ENCODE measurements around the gene JUN. TPM values are rescaled to one million over a fixed set of nuclear protein-coding genes. Genes with fewer than 3 reads are reported as not detected.

Gene JUN
- total RNA-seq (100 to 1,000 TPM; 101 to 275 TPM), polyA plus RNA-seq (100 to 1,000 TPM in 1 of 2 donors, 10 to 100 TPM in 1; 31.3 to 114 TPM)
- long read RNA-seq, donor 1, transcript JUN-201 (1 exons, 3,540 nt) = major isoform, 4,040 of 4,053 reads
- long read RNA-seq, donor 1, partial matches to known transcripts = 0 of 4,053 reads
- long read RNA-seq, donor 1, other reads (novel, unspliced or antisense) = 13 of 4,053 reads
- long read RNA-seq, donor 2, transcript JUN-201 (1 exons, 3,540 nt) = major isoform, 73 of 73 reads
- long read RNA-seq, donor 2, partial matches to known transcripts = 0 of 73 reads
- long read RNA-seq, donor 2, other reads (novel, unspliced or antisense) = 0 of 73 reads

DNA sequence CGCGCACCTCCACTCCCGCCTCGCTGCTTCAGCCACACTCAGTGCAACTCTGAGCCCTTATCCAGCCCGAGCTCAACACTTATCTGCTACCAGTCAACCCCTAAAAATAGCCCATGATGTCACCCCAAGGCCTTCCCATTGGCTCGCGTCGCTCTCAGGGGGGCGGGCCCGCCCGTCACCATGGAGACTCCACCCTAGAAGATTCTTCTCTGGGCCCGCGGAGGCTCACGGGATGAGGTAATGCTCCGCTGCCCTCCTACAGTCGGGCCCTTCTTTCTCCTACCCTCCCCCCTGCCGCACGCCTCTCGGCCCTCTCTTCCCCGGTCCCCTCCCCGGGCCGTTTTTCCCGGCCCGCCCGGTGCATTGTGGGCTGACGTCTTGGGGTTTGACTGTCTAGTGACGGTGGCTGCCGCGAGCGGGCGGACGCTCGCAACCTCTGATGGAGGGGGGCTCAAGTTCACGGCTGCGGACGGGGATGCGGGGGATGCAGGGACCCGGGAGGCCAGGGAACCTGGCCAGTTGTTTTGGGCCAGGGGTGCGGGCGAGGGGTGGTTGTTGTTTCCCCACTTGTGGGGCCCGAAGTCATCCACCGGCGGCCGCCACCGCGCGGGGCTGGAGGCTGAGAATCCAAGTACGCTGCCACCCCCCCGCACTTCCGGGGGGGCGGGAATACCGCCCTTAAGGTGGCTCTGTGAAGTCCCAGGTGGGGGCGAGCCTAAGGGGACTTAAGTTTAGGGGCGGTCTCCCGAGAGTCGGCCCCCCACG lies at the start of gene JUN:
TSS of gene JUN (minus strand) at position 55 of the 765 bp plus-strand sequence. CDS start 977 bp downstream, outside the sequence.
- intact Hi-C loops (cut with DNase I) = loop anchor here (1.0 to 10.0 kb wide), 10 partner anchors 29 to 915 kb away; partner anchors contain the start of gene FGGY (in 1 of the 2)
- peak within 1 kb of the TSS; percentile 93 to 94 for H3K4me3 ChIP-seq (ENCODE audit: low read length in 2 of 2)
- WGBS, 2 donors = 1% methylated on average over 54 to 57 of the region's 57 CpGs
- no peaks in the 10 kb centered on the region for H3K27me3 ChIP-seq (ENCODE audit: control insufficient read depth in 1 of 2, insufficient read depth in 2 of 2, low read length in 1 of 2)
- ATAC-seq (ENCODE audit: low FRiP score) = peak; percentile 92
- H3K4me1 ChIP-seq (ENCODE audit: control insufficient read depth in 1 of 2, insufficient read depth in 2 of 2, low read length in 2 of 2) = no peaks in the 10 kb centered on the region
- peak within 1 kb of the TSS; percentile 91 to 100 for H3K27ac ChIP-seq (ENCODE audit: low read depth in 1 of 2, low read length in 2 of 2)
- peak; percentile 100 for DNase-seq
- no peaks in the 10 kb centered on the region for H3K9me3 ChIP-seq (ENCODE audit: control insufficient read depth, low read length)
- H3K36me3 ChIP-seq (ENCODE audit: control insufficient read depth in 1 of 2, insufficient read depth in 2 of 2, low read length in 1 of 2) = no peaks in the 10 kb centered on the region

DNA sequence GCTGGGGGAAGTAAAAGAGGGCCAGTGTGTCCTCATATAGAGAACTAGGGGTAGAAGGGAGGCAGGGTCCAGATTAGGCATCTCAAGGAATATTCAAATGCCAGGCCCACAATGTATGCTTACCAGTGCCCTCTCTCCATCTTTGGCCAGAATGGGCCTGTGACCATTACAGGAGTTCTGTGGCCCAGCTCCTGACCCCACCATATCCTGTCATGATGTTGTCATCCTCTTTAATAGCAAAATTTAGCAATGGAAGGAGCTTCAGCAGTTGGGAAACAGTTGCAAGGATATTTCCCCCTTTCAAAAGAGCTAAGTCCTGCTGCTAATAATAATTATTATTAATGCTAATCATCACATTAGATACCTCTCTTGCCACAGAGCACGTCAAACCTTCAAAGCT lies 49.3 kb upstream of the JUN start:
- H3K27ac ChIP-seq (ENCODE audit: low read depth in 1 of 2, low read length in 2 of 2) = no peak overlapping the region
- DNase-seq = no peak
- no peaks in the 10 kb centered on the region for H3K9me3 ChIP-seq (ENCODE audit: control insufficient read depth, low read length)
- ATAC-seq (ENCODE audit: low FRiP score) = no peak
- intact Hi-C loops (cut with DNase I) = no loop called here
- H3K36me3 ChIP-seq (ENCODE audit: control insufficient read depth in 1 of 2, insufficient read depth in 2 of 2, low read length in 1 of 2) = no peaks in the 10 kb centered on the region
- no peak overlapping the region for H3K4me3 ChIP-seq (ENCODE audit: low read length in 2 of 2)
- 97 to 100% methylated on average over 1 of the region's 1 CpG for WGBS, 2 donors
- H3K27me3 ChIP-seq (ENCODE audit: control insufficient read depth in 1 of 2, insufficient read depth in 2 of 2, low read length in 1 of 2) = no peaks in the 10 kb centered on the region
- H3K4me1 ChIP-seq (ENCODE audit: control insufficient read depth in 1 of 2, insufficient read depth in 2 of 2, low read length in 2 of 2) = no peaks in the 10 kb centered on the region

DNA sequence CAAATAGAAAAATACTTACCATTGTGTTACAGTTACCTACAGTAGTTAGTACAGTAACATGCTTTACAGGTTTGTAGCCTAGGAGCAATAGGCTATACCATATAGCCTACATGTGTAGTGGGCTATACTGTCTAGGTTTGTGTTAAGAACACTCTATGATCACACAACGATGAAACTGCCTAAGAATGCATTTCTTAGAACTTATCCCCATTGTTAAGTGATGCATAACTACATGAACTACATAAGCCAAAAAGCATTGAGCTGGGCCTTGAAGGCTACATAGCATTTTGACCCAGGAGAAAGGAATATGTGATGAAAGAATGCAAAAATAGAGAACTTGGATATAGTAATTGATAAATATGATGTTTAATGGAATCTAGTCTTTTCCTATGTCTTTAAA lies 46.4 kb upstream of the JUN start:
- Histone ChIP-seq H3K4me3 (ENCODE audit: low read length in 2 of 2) (no peak overlapping the region), H3K27me3 (ENCODE audit: control insufficient read depth in 1 of 2, insufficient read depth in 2 of 2, low read length in 1 of 2) (no peaks in the 10 kb centered on the region), H3K9me3 (ENCODE audit: control insufficient read depth, low read length) (no peaks in the 10 kb centered on the region), H3K4me1 (ENCODE audit: control insufficient read depth in 1 of 2, insufficient read depth in 2 of 2, low read length in 2 of 2) (no peaks in the 10 kb centered on the region), H3K36me3 (ENCODE audit: control insufficient read depth in 1 of 2, insufficient read depth in 2 of 2, low read length in 1 of 2) (no peaks in the 10 kb centered on the region), H3K27ac (ENCODE audit: low read depth in 1 of 2, low read length in 2 of 2) (no peak overlapping the region)
- ATAC-seq (ENCODE audit: low FRiP score) (no peak), DNase-seq (no peak)
- intact Hi-C loops (cut with DNase I) = no loop called here
- WGBS, 2 donors = 74 to 81% methylated on average over 1 of the region's 1 CpG

DNA sequence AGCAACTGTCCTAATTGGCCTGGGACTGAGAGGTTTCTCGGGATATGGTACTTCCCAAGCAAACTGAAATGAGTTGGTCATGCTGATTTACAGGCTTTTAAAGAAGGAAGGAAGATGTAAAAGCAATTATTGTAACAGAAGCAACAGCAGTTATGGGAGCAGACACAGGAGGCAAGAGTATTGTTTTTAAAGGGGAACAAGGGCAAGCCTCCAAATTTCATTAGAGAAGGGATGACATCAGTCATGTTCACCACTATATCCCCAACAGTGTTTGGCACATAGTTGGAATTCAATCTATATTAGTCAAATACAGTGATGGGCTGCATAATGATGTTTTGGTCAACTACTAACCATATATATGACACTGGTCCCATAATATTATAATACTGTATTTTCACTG lies 46.0 kb upstream of the JUN start:
- Histone ChIP-seq H3K9me3 (ENCODE audit: control insufficient read depth, low read length) (no peaks in the 10 kb centered on the region), H3K4me1 (ENCODE audit: control insufficient read depth in 1 of 2, insufficient read depth in 2 of 2, low read length in 2 of 2) (no peaks in the 10 kb centered on the region), H3K27me3 (ENCODE audit: control insufficient read depth in 1 of 2, insufficient read depth in 2 of 2, low read length in 1 of 2) (no peaks in the 10 kb centered on the region), H3K27ac (ENCODE audit: low read depth in 1 of 2, low read length in 2 of 2) (no peak overlapping the region), H3K4me3 (ENCODE audit: low read length in 2 of 2) (no peak overlapping the region), H3K36me3 (ENCODE audit: control insufficient read depth in 1 of 2, insufficient read depth in 2 of 2, low read length in 1 of 2) (no peaks in the 10 kb centered on the region)
- ATAC-seq (ENCODE audit: low FRiP score) (no peak), DNase-seq (no peak)
- intact Hi-C loops (cut with DNase I) = no loop called here
- 93 to 96% methylated on average over 1 of the region's 1 CpG for WGBS, 2 donors

DNA sequence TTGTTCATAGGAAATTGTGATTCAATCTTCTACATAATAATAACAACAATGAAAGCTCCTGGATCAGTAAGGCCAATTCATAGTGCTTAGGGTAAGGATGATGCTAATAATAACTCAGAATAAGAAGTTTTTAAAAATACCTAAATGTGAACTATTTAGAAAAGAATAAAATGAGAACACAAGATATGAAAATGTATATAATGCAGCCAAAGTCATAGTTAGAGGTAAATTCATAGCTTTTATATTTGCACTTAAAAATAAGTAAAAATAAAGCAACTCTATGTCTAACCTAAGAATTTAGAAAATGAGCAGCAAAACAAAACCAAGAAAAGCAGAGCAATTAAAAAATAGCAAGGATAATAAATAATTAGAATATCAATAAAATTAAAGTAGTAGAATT lies 43.5 kb upstream of the JUN start:
- Histone ChIP-seq H3K27me3 (ENCODE audit: control insufficient read depth in 1 of 2, insufficient read depth in 2 of 2, low read length in 1 of 2) (no peaks in the 10 kb centered on the region), H3K27ac (ENCODE audit: low read depth in 1 of 2, low read length in 2 of 2) (no peak overlapping the region), H3K4me1 (ENCODE audit: control insufficient read depth in 1 of 2, insufficient read depth in 2 of 2, low read length in 2 of 2) (no peaks in the 10 kb centered on the region), H3K36me3 (ENCODE audit: control insufficient read depth in 1 of 2, insufficient read depth in 2 of 2, low read length in 1 of 2) (no peaks in the 10 kb centered on the region), H3K9me3 (ENCODE audit: control insufficient read depth, low read length) (no peaks in the 10 kb centered on the region), H3K4me3 (ENCODE audit: low read length in 2 of 2) (no peak overlapping the region)
- no peak for DNase-seq
- no peak for ATAC-seq (ENCODE audit: low FRiP score)
- intact Hi-C loops (cut with DNase I) = no loop called here

DNA sequence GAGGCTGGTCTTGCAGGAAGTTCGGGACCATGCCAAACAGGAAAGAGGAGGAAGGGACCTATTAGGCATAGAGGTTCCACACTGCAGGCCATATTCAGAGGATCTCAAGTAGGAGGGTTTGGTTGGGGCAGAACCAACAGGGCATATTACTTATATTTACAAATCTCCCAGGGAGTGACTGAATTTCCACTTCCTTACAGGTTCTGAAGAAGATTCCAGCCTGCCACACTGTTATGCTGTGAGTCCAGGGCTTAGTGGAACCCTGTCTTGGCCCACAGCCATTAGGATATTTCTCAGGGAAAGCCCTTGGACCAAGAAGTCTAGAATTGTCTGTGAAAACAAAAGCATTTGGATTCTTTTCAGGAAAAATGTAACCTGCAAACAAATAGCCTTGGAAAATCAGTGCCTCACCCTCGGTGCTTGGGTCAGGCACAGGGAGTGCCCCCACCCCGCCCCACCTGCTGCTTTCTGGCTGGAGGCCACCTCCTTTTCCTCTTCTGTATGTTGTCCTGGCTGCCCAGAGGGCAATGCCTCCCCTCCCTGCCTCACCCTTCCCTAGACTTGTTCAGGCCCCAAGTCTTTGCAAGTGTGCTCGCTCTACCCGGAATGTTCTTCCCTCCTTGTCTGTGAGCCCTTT lies 41.0 kb upstream of the JUN start:
- H3K27me3 ChIP-seq (ENCODE audit: control insufficient read depth in 1 of 2, insufficient read depth in 2 of 2, low read length in 1 of 2) = no peaks in the 10 kb centered on the region
- 59 to 61% methylated on average over 5 of the region's 5 CpGs for WGBS, 2 donors
- H3K9me3 ChIP-seq (ENCODE audit: control insufficient read depth, low read length) = no peaks in the 10 kb centered on the region
- intact Hi-C loops (cut with DNase I) = no loop called here
- no peak for DNase-seq
- H3K36me3 ChIP-seq (ENCODE audit: control insufficient read depth in 1 of 2, insufficient read depth in 2 of 2, low read length in 1 of 2) = no peaks in the 10 kb centered on the region
- no peak overlapping the region for H3K4me3 ChIP-seq (ENCODE audit: low read length in 2 of 2)
- no peaks in the 10 kb centered on the region for H3K4me1 ChIP-seq (ENCODE audit: control insufficient read depth in 1 of 2, insufficient read depth in 2 of 2, low read length in 2 of 2)
- H3K27ac ChIP-seq (ENCODE audit: low read depth in 1 of 2, low read length in 2 of 2) = no peak overlapping the region
- no peak for ATAC-seq (ENCODE audit: low FRiP score)

DNA sequence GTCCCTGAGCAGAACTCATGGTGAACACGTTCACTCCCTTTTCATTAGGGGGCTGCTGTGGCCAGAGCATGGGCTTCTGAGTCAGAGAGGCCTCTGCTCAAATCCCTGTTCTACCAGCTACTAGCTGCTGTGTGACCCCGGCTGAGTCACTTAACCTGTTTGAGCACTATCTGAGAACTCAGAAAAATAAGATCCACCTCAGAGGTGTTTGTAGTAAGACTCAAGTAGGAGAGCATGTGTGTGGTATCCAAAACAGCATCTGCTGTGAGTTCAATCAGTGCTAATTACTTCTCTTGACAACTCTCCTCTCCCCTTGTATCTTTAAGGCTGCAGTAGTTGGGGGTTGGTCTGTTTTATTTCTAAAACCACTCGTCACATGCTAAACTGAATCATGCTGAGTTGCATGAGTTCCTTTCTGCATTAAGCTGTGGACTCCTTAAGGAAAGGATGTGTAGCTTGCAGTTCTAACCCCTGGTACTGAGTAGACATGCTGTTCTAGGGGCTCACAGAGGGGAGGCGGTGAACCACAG lies 39.7 kb upstream of the JUN start:
- H3K4me1 ChIP-seq (ENCODE audit: control insufficient read depth in 1 of 2, insufficient read depth in 2 of 2, low read length in 2 of 2) = no peaks in the 10 kb centered on the region
- intact Hi-C loops (cut with DNase I) = no loop called here
- no peaks in the 10 kb centered on the region for H3K36me3 ChIP-seq (ENCODE audit: control insufficient read depth in 1 of 2, insufficient read depth in 2 of 2, low read length in 1 of 2)
- H3K27ac ChIP-seq (ENCODE audit: low read depth in 1 of 2, low read length in 2 of 2) = no peak overlapping the region
- ATAC-seq (ENCODE audit: low FRiP score) (no peak), DNase-seq (no peak)
- no peak overlapping the region for H3K4me3 ChIP-seq (ENCODE audit: low read length in 2 of 2)
- no peaks in the 10 kb centered on the region for H3K9me3 ChIP-seq (ENCODE audit: control insufficient read depth, low read length)
- 82 to 86% methylated on average over 4 of the region's 4 CpGs for WGBS, 2 donors
- no peaks in the 10 kb centered on the region for H3K27me3 ChIP-seq (ENCODE audit: control insufficient read depth in 1 of 2, insufficient read depth in 2 of 2, low read length in 1 of 2)

DNA sequence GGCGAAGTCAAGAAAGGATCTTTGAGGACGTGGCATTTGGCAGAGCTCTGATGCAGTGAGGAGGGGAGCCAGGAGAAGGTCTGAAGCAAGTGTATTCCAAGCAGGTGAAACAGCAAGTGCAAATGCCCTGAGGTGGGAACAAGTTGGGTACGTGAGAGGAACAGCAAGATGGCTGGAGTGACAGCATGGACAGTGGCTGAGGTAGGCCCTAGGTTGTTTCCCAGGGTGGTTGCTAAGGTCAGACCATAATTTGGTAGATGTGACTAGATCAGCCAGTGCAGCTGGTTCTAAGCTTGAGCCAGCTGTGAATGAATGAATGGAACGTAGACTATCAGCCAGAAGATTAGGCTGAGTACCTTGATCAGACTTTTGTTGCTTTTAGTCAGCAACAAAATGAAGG lies 37.5 kb upstream of the JUN start:
- Histone ChIP-seq H3K4me3 (ENCODE audit: low read length in 2 of 2) (no peak overlapping the region), H3K4me1 (ENCODE audit: control insufficient read depth in 1 of 2, insufficient read depth in 2 of 2, low read length in 2 of 2) (no peaks in the 10 kb centered on the region), H3K27me3 (ENCODE audit: control insufficient read depth in 1 of 2, insufficient read depth in 2 of 2, low read length in 1 of 2) (no peaks in the 10 kb centered on the region), H3K36me3 (ENCODE audit: control insufficient read depth in 1 of 2, insufficient read depth in 2 of 2, low read length in 1 of 2) (no peaks in the 10 kb centered on the region), H3K27ac (ENCODE audit: low read depth in 1 of 2, low read length in 2 of 2) (no peak overlapping the region), H3K9me3 (ENCODE audit: control insufficient read depth, low read length) (no peaks in the 10 kb centered on the region)
- ATAC-seq (ENCODE audit: low FRiP score) (no peak), DNase-seq (no peak)
- 87 to 88% methylated on average over 4 of the region's 4 CpGs for WGBS, 2 donors
- intact Hi-C loops (cut with DNase I) = no loop called here

Measured in aorta (tissue), 5 donors.